OCI-LY7 (cell line): ENCODE data around the gene RPL22. TPM values are rescaled to one million over a fixed set of nuclear protein-coding genes. Genes with fewer than 3 reads are reported as not detected.

Experiments
- BruUV-seq: library from RNA; stranded (reverse); fragments of 400-500 nt; replicated peaks from 2 replicates; lab custom pipeline; 2021; lab: Mats Ljungman, UMichigan
- CTCF ChIA-PET: fragments of 300-600 bp; sonication (Branson Sonifier 250); formaldehyde crosslinking; loops from one replicate; lab custom pipeline; 2022; ENCODE audit warnings: antibody characterized with exemption; ENCODE audit not compliant: unreplicated experiment; lab: Charles Lee
- POLR2A ChIA-PET: fragments of 300-600 bp; sonication (Branson Sonifier 250); formaldehyde crosslinking; loops from one replicate; lab custom pipeline; 2022; ENCODE audit warnings: antibody characterized with exemption; lab: Charles Lee
- DNase-seq: peaks from one replicate; pipeline ENCODE4 v3.0.0-alpha.2; 2015; ENCODE audit warnings: low spot score
- H2AFZ ChIP-seq: fragments of 200-600 bp; sonication (generic), shearing (Covaris generic); 2 replicates; pipeline ENCODE4 v1.6.1; 2014; ENCODE audit warnings: mild to moderate bottlenecking, antibody characterized with exemption, low read length, moderate library complexity
- H3K27ac ChIP-seq: fragments of 200-600 bp; sonication (generic); 2 replicates; pipeline ENCODE4 v1.5.1; 2014; ENCODE audit warnings: mixed run types, low read depth, mild to moderate bottlenecking, moderate library complexity, low read length, inconsistent platforms; ENCODE audit not compliant: poor library complexity, severe bottlenecking
- H3K36me3 ChIP-seq: fragments of 200-600 bp; sonication (generic); 2 replicates; pipeline ENCODE4 v1.6.1; 2014; ENCODE audit warnings: mild to moderate bottlenecking, antibody characterized with exemption, low read length, moderate library complexity, mixed read lengths; ENCODE audit not compliant: insufficient read depth
- H3K4me1 ChIP-seq: fragments of 200-600 bp; sonication (generic); 2 replicates; pipeline ENCODE4 v1.5.1; 2014; ENCODE audit warnings: mild to moderate bottlenecking, low read length; ENCODE audit not compliant: insufficient read depth, poor library complexity, severe bottlenecking
- H3K4me2 ChIP-seq: fragments of 200-600 bp; sonication (generic); 2 replicates; pipeline ENCODE4 v1.6.1; 2014; ENCODE audit warnings: mild to moderate bottlenecking, low read length
- H3K4me3 ChIP-seq: fragments of 200-600 bp; sonication (generic); 2 replicates; pipeline ENCODE4 v1.5.1; 2014; ENCODE audit warnings: mild to moderate bottlenecking, low read depth, low read length; ENCODE audit not compliant: poor library complexity, severe bottlenecking
- H3K79me2 ChIP-seq: fragments of 200-600 bp; sonication (generic); 2 replicates; pipeline ENCODE4 v1.6.1; 2016; ENCODE audit warnings: low read depth, mild to moderate bottlenecking, low read length, moderate library complexity, mixed read lengths; ENCODE audit not compliant: insufficient read depth
- H3K9me2 ChIP-seq: fragments of 200-600 bp; sonication (generic); 2 replicates; pipeline ENCODE4 v1.6.1; 2016; ENCODE audit warnings: mild to moderate bottlenecking, low read length, mixed read lengths; ENCODE audit not compliant: insufficient read depth
- H3K9me3 ChIP-seq: fragments of 200-600 bp; sonication (generic); 2 replicates; pipeline ENCODE4 v1.6.1; 2014; ENCODE audit warnings: mild to moderate bottlenecking, mixed run types, low read length, mixed read lengths
- H4K20me1 ChIP-seq: fragments of 200-600 bp; sonication (generic); 2 replicates; pipeline ENCODE4 v1.6.1; 2014; ENCODE audit warnings: mild to moderate bottlenecking, antibody characterized with exemption, low read length, moderate library complexity, mixed read lengths; ENCODE audit not compliant: insufficient read depth
- CTCF ChIP-seq: fragments of 200-600 bp; sonication (generic); conservative IDR thresholded peaks from 2 replicates; pipeline ENCODE4 v1.5.1; 2014; ENCODE audit warnings: mild to moderate bottlenecking, antibody characterized with exemption, low read length, moderate library complexity, mixed read lengths
- EZH2phosphoT487 ChIP-seq: fragments of 200-600 bp; sonication (generic); IDR thresholded peaks from 2 replicates; pipeline ENCODE4 v1.6.1; 2018; ENCODE audit warnings: low read depth, borderline replicate concordance, mild to moderate bottlenecking, mixed run types, antibody characterized with exemption, low read length, moderate library complexity, mixed read lengths
- intact Hi-C: fragments of 100-400 bp; cut with micrococcal nuclease; formaldehyde crosslinking; loops from one replicate; pipeline ENCODE4 v1.10.0; 2022; ENCODE audit not compliant: unreplicated experiment
- total RNA-seq, 2 experiments: library from RNA; depleted of rRNA in 1 of 2; stranded (reverse); fragments of >200 nt in 1 of 2; shearing (Covaris generic) in 1 of 2; gene quantifications; 2 replicates each; pipeline ENCODE4 v1.2.3, GENCODE V29; 2014 to 2022

RPL22 gene
- total RNA-seq, 2 experiments from 2014 or later: 249 to 589 TPM

- no peaks in the 10 kb centered on the region for H3K9me2 ChIP-seq
- H3K9me3 ChIP-seq: no peaks in the 10 kb centered on the region
- no peaks in the 10 kb centered on the region for H4K20me1 ChIP-seq
- TF ChIP-seq CTCF (no peak), EZH2phosphoT487 (no peak)
- no peak overlapping the region for H3K4me3 ChIP-seq
- no peak overlapping the region for H3K4me2 ChIP-seq
- no peaks in the 10 kb centered on the region for H3K79me2 ChIP-seq
- H3K36me3 ChIP-seq: no peaks in the 10 kb centered on the region
- H3K27ac ChIP-seq: no peak overlapping the region
- no peaks in the 10 kb centered on the region for H3K4me1 ChIP-seq
- no peak overlapping the region for H2AFZ ChIP-seq
- ChIA-PET POLR2A (interaction anchor here (0.6 kb wide), 1 partner anchor 224 kb away, joined by 4 read pairs; no protein-coding TSS in a partner anchor), CTCF (interaction anchor here (0.6 kb wide), 1 partner anchor 24 kb away, joined by 3 read pairs; no protein-coding TSS in a partner anchor)
- DNase-seq: no peak
- intact Hi-C loops: no loop called here
- no TSS peak for BruUV-seq
Observed at GRCh38 chr1:6176779-6177178, 22.6 kb downstream of the RPL22 start.

DNA sequence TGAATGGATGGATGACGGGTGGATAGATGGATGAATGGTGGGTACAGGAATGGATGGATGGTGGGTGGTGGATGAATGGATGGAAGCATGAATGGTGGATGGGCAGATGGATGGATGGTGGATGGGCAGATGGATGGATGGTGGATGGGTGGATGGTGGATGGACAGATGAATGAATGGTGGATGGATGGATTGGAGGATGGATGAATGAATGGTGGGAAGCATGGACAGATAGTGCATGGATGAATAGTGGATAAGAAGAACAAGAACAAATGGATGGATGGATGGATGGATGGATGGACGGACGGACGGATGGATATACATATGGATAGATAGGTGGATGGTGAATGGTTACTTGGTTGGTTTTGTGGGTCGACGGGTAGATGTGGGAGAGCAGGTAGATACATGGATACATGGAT lies 24.0 kb downstream of the RPL22 start:
- intact Hi-C loops: no loop called here
- Histone ChIP-seq H2AFZ (no peak overlapping the region), H3K9me3 (no peaks in the 10 kb centered on the region), H3K4me2 (no peak overlapping the region), H3K4me1 (peaks cover 7% of the 10 kb centered on the region), H3K36me3 (no peaks in the 10 kb centered on the region), H3K79me2 (no peaks in the 10 kb centered on the region), H3K27ac (no peak overlapping the region), H3K9me2 (no peaks in the 10 kb centered on the region), H3K4me3 (no peak overlapping the region), H4K20me1 (no peaks in the 10 kb centered on the region)
- DNase-seq: no peak
- TF ChIP-seq EZH2phosphoT487 (no peak), CTCF (no peak)
- BruUV-seq: no TSS peak
- CTCF ChIA-PET: no interaction called here
- POLR2A ChIA-PET: no interaction called here

GRCh38 chr1:6174621-6175410 lies 24.6 kb downstream of the RPL22 start:
- no peaks in the 10 kb centered on the region for H3K79me2 ChIP-seq
- H3K4me1 ChIP-seq: peaks cover 8% of the 10 kb centered on the region
- POLR2A ChIA-PET: no interaction called here
- no peak overlapping the region for H3K4me3 ChIP-seq
- no peaks in the 10 kb centered on the region for H3K9me2 ChIP-seq
- H2AFZ ChIP-seq: no peak overlapping the region
- intact Hi-C loops: no loop called here
- no peaks in the 10 kb centered on the region for H3K36me3 ChIP-seq
- H4K20me1 ChIP-seq: no peaks in the 10 kb centered on the region
- no TSS peak for BruUV-seq
- H3K9me3 ChIP-seq: no peaks in the 10 kb centered on the region
- CTCF ChIA-PET: no interaction called here
- DNase-seq: no peak
- no peak overlapping the region for H3K4me2 ChIP-seq
- no peak overlapping the region for H3K27ac ChIP-seq
- TF ChIP-seq CTCF: no peak
- TF ChIP-seq EZH2phosphoT487: no peak
